NOMO-1 treated with dmso at 0.1 percent for 144 hours (cell line): ENCODE results near the gene FASLG.
A peak's percentile ranks its signal among the peaks of the same experiment; 100 is the strongest.
"Not testable (repeated sequence)": the region's sequence is repeated elsewhere in the genome, so short reads cannot be mapped to it uniquely, and the experiment has no call there.

Experiments
- DNase-seq: peaks from one replicate; lab custom pipeline; 2025; ENCODE audit not compliant: unreplicated experiment; lab: John Stamatoyannopoulos, UW

The FASLG gene

GRCh38 chr1:172680244-172680643 is 21.3 kb downstream of the FASLG start:
- no peak for DNase-seq

- DNase-seq, result no peak
Measured at GRCh38 chr1:172680733-172681275, 21.9 kb downstream of the FASLG start.

- DNase-seq, result no peak
Measured at GRCh38 chr1:172682812-172683211, 23.9 kb downstream of the FASLG start.

GRCh38 chr1:172686143-172686542 is 27.2 kb downstream of the FASLG start:
- no peak for DNase-seq

GRCh38 chr1:172688428-172689085 is 29.7 kb downstream of the FASLG start:
- DNase-seq, result not testable (repeated sequence)

- DNase-seq, result not testable (repeated sequence)
Measured at GRCh38 chr1:172690925-172691324, 32.0 kb downstream of the FASLG start.

GRCh38 chr1:172697534-172698002 is 38.7 kb downstream of the FASLG start:
- DNase-seq, result peak; percentile 30

- DNase-seq, result no peak
Measured at GRCh38 chr1:172698224-172698623, 39.3 kb downstream of the FASLG start.

- DNase-seq, result peak; percentile 31
Measured at GRCh38 chr1:172699111-172699510, 40.2 kb downstream of the FASLG start.

- DNase-seq, result no peak
Measured at GRCh38 chr1:172699695-172700227, 40.9 kb downstream of the FASLG start.

- no peak for DNase-seq
Measured at GRCh38 chr1:172700556-172700955, 41.7 kb downstream of the FASLG start.

GRCh38 chr1:172704001-172704400 is 45.1 kb downstream of the FASLG start:
- no peak for DNase-seq

GRCh38 chr1:172704420-172705210 is 45.7 kb downstream of the FASLG start:
- DNase-seq, result no peak

GRCh38 chr1:172708452-172708851 is 49.5 kb downstream of the FASLG start:
- no peak for DNase-seq

- DNase-seq, result no peak
Measured at GRCh38 chr1:172711558-172711957, 52.7 kb downstream of the FASLG start.

GRCh38 chr1:172713466-172713865 is 54.6 kb downstream of the FASLG start:
- no peak for DNase-seq
